GM19468 (cell line): ENCODE data around the gene EID1.

Experiments
- ATAC-seq: cut with Tn5 transposase; IDR thresholded peaks from one replicate; pipeline ENCODE4 v1.9.1; 2021; ENCODE audit warnings: mild to moderate bottlenecking, moderate library complexity, moderate number of reproducible peaks; ENCODE audit not compliant: unreplicated experiment; ENCODE audit errors: extremely low read depth

Gene EID1

GRCh38 chr15:48868023-48868422 lies 9.9 kb upstream of the EID1 start:
- ATAC-seq, result no peak

GRCh38 chr15:48868536-48868935 lies 9.4 kb upstream of the EID1 start:
- ATAC-seq, result no peak

GRCh38 chr15:48869966-48870365 lies 8.0 kb upstream of the EID1 start:
- no peak for ATAC-seq

GRCh38 chr15:48871542-48871941 lies 6.4 kb upstream of the EID1 start:
- ATAC-seq, result no peak

- ATAC-seq, result no peak
Observed at GRCh38 chr15:48872632-48873031, 5.3 kb upstream of the EID1 start.

GRCh38 chr15:48875241-48875960 lies 2.5 kb upstream of the EID1 start:
- no peak for ATAC-seq

- no peak for ATAC-seq
Observed at GRCh38 chr15:48876057-48876456, 1.9 kb upstream of the EID1 start.

- no peak for ATAC-seq
Observed at GRCh38 chr15:48880070-48880634, 2.2 kb downstream of the EID1 start.

- no peak for ATAC-seq
Observed at GRCh38 chr15:48883699-48884098, 5.8 kb downstream of the EID1 start.

- ATAC-seq, result no peak
Observed at GRCh38 chr15:48887144-48887543, 9.2 kb downstream of the EID1 start.

GRCh38 chr15:48888191-48888590 lies 10.3 kb downstream of the EID1 start:
- no peak for ATAC-seq

GRCh38 chr15:48888836-48889235 lies 10.9 kb downstream of the EID1 start:
- no peak for ATAC-seq

GRCh38 chr15:48889925-48890324 lies 12.0 kb downstream of the EID1 start:
- ATAC-seq, result no peak

- no peak for ATAC-seq
Observed at GRCh38 chr15:48890375-48890972, 12.5 kb downstream of the EID1 start.

- ATAC-seq, result no peak
Observed at GRCh38 chr15:48891232-48891765, 13.4 kb downstream of the EID1 start.

GRCh38 chr15:48893311-48893710 lies 15.4 kb downstream of the EID1 start:
- ATAC-seq, result no peak

- no peak for ATAC-seq
Observed at GRCh38 chr15:48896869-48897814, 19.2 kb downstream of the EID1 start.

- no peak for ATAC-seq
Observed at GRCh38 chr15:48898032-48898431, 20.1 kb downstream of the EID1 start.

- ATAC-seq, result no peak
Observed at GRCh38 chr15:48898446-48898845, 20.5 kb downstream of the EID1 start.

GRCh38 chr15:48899793-48900192 lies 21.9 kb downstream of the EID1 start:
- no peak for ATAC-seq
